Activated CD8-positive, alpha-beta memory T cell treated with anti-CD3 and anti-CD28 coated beads, Interleukin-2, amount 50 U/mL, for 24 hours (primary cell): ENCODE measurements around the gene KLK3.
A peak's percentile ranks its signal among the peaks of the same experiment; 100 is the strongest.

Source experiments
- DNase-seq: peaks from one replicate; pipeline ENCODE4 v3.0.0-alpha.2; 2020; ENCODE audit errors: extremely low read depth

The KLK3 gene

GRCh38 chr19:50831026-50831396 lies 23.7 kb upstream of the KLK3 start:
- DNase-seq, result no peak

GRCh38 chr19:50832666-50833065 lies 22.0 kb upstream of the KLK3 start:
- no peak for DNase-seq

- DNase-seq, result no peak
These were observed 21.5 kb upstream of the KLK3 start, which contains the start of gene KLK15 for GRCh38 chr19:50833117-50833801. Gene KLK15, minus strand, starts transcription at chr19:50833574. Its CDS starts 2,082 bp downstream, at chr19:50831492.

GRCh38 chr19:50833802-50834167 lies 20.9 kb upstream of the KLK3 start:
- no peak for DNase-seq

GRCh38 chr19:50835103-50835784 lies 19.5 kb upstream of the KLK3 start:
- DNase-seq, result no peak

GRCh38 chr19:50835785-50836542 lies 18.8 kb upstream of the KLK3 start:
- DNase-seq, result peak; percentile 26

- DNase-seq, result no peak
These were observed 18.0 kb upstream of the KLK3 start for GRCh38 chr19:50836543-50837195.

- DNase-seq, result no peak
These were observed 17.4 kb upstream of the KLK3 start for GRCh38 chr19:50837300-50837699.

- no peak for DNase-seq
These were observed 16.5 kb upstream of the KLK3 start for GRCh38 chr19:50838239-50838638.

- no peak for DNase-seq
These were observed 14.7 kb upstream of the KLK3 start for GRCh38 chr19:50839712-50840655.

- DNase-seq, result no peak
These were observed 12.6 kb upstream of the KLK3 start for GRCh38 chr19:50842130-50842529.

- DNase-seq, result no peak
These were observed 11.5 kb upstream of the KLK3 start for GRCh38 chr19:50843205-50843604.

GRCh38 chr19:50843701-50844221 lies 11.0 kb upstream of the KLK3 start:
- no peak for DNase-seq

GRCh38 chr19:50844296-50844935 lies 10.3 kb upstream of the KLK3 start:
- DNase-seq, result no peak

- no peak for DNase-seq
These were observed 4.0 kb upstream of the KLK3 start for GRCh38 chr19:50850738-50851137.

GRCh38 chr19:50851620-50852019 lies 3.1 kb upstream of the KLK3 start:
- no peak for DNase-seq

GRCh38 chr19:50857366-50857765 lies 2.7 kb downstream of the KLK3 start:
- DNase-seq, result no peak

GRCh38 chr19:50858886-50859285 lies 4.2 kb downstream of the KLK3 start:
- DNase-seq, result no peak

GRCh38 chr19:50859849-50860248 lies 5.1 kb downstream of the KLK3 start:
- no peak for DNase-seq

- no peak for DNase-seq
These were observed 6.3 kb downstream of the KLK3 start for GRCh38 chr19:50861010-50861409.
